PC-9 (cell line): Measurements from ENCODE around the gene CCDC93. TPM values are rescaled to one million over a fixed set of nuclear protein-coding genes. Genes with fewer than 3 reads are reported as not detected.

Experiments
- BruUV-seq: library from RNA; stranded (reverse); fragments of 400-500 nt; replicated peaks from 2 replicates; lab custom pipeline; 2021; lab: Mats Ljungman, UMichigan
- CTCF ChIA-PET: fragments of 300-600 bp; sonication (Branson Sonifier 250); formaldehyde crosslinking; loops from one replicate; lab custom pipeline; 2022; ENCODE audit warnings: antibody characterized with exemption; lab: Charles Lee
- POLR2A ChIA-PET: fragments of 300-600 bp; sonication (Branson Sonifier 250); formaldehyde crosslinking; loops from one replicate; lab custom pipeline; 2022; ENCODE audit warnings: antibody characterized with exemption; ENCODE audit not compliant: unreplicated experiment; lab: Charles Lee
- DNase-seq, 2 experiments: peaks; one replicate each; pipeline versions ENCODE4 v3.0.0 to v3.0.0-alpha.2; 2015 to 2022; ENCODE audit warnings: mixed read lengths in 1 of 2
- H2AFZ ChIP-seq: fragments of 200-600 bp; sonication (generic); 2 replicates; pipeline ENCODE4 v1.8.1; 2017; ENCODE audit warnings: antibody characterized with exemption
- H3F3A ChIP-seq: fragments of 200-600 bp; sonication (generic); 2 replicates; pipeline ENCODE4 v1.8.1; 2017; ENCODE audit warnings: antibody characterized with exemption, mild to moderate bottlenecking, low read depth; ENCODE audit not compliant: insufficient read depth
- H3K27ac ChIP-seq: fragments of 200-600 bp; sonication (generic); 2 replicates; pipeline ENCODE4 v1.6.1; 2016; ENCODE audit warnings: mixed run types
- H3K27me3 ChIP-seq: fragments of 200-600 bp; sonication (generic); 2 replicates; pipeline ENCODE4 v1.6.1; 2016; ENCODE audit warnings: low read depth, mixed run types; ENCODE audit not compliant: insufficient read depth
- H3K36me3 ChIP-seq: fragments of 200-600 bp; sonication (generic); 2 replicates; pipeline ENCODE4 v1.6.1; 2016; ENCODE audit warnings: low read depth, mixed run types
- H3K4me1 ChIP-seq: fragments of 200-600 bp; sonication (generic); replicated peaks from 2 replicates; pipeline ENCODE4 v1.6.1; 2016; ENCODE audit warnings: mixed run types; ENCODE audit not compliant: insufficient read depth
- H3K4me2 ChIP-seq: fragments of 200-600 bp; sonication (generic); 2 replicates; pipeline ENCODE4 v1.6.1; 2017; ENCODE audit warnings: mixed run types
- H3K4me3 ChIP-seq: fragments of 200-600 bp; sonication (generic); 2 replicates; pipeline ENCODE4 v1.6.1; 2016; ENCODE audit warnings: mixed run types
- H3K79me2 ChIP-seq: fragments of 200-600 bp; sonication (generic); 2 replicates; pipeline ENCODE4 v1.6.1; 2017; ENCODE audit warnings: low read depth, mixed run types
- H3K9me2 ChIP-seq: fragments of 200-600 bp; sonication (generic); 2 replicates; pipeline ENCODE4 v1.8.1; 2017; ENCODE audit warnings: mild to moderate bottlenecking; ENCODE audit not compliant: insufficient read depth
- H3K9me3 ChIP-seq: fragments of 200-600 bp; sonication (generic); 2 replicates; pipeline ENCODE4 v1.8.1; 2016; ENCODE audit warnings: low read depth; ENCODE audit not compliant: insufficient read depth
- H4K20me1 ChIP-seq: fragments of 200-600 bp; sonication (generic); 2 replicates; pipeline ENCODE4 v1.8.1; 2017; ENCODE audit not compliant: insufficient read depth
- CTCF ChIP-seq: fragments of 200-600 bp; sonication (generic); conservative IDR thresholded peaks from 2 replicates; pipeline ENCODE4 v1.6.1; 2017; ENCODE audit warnings: mixed run types, antibody characterized with exemption, mild to moderate bottlenecking, moderate library complexity
- EZH2 ChIP-seq: fragments of 200-600 bp; sonication (generic); IDR thresholded peaks from 2 replicates; pipeline ENCODE4 v1.8.0; 2017; ENCODE audit warnings: antibody characterized with exemption, low read depth
- intact Hi-C: fragments of 100-400 bp; cut with micrococcal nuclease; formaldehyde crosslinking; loops from one replicate; pipeline ENCODE4 v1.10.0; 2022; ENCODE audit not compliant: unreplicated experiment
- total RNA-seq: library from RNA; stranded (reverse); gene quantifications from 2 replicates; pipeline ENCODE4 v1.2.3, GENCODE V29; 2021

CCDC93 gene
- total RNA-seq, 1 experiment from 2014 or later, result 31.3 TPM

- H3K36me3 ChIP-seq, result peaks cover 52% of the 10 kb centered on the region; the same call in 1 of the 2 replicates
- no peaks in the 10 kb centered on the region for H3K27me3 ChIP-seq
- no peak for DNase-seq
- H3K9me2 ChIP-seq, result no peaks in the 10 kb centered on the region
- no peak overlapping the region for H2AFZ ChIP-seq
- no peaks in the 10 kb centered on the region for H3K79me2 ChIP-seq
- H4K20me1 ChIP-seq, result peaks cover 2% of the 10 kb centered on the region; the same call in 1 of the 2 replicates
- intact Hi-C loops, result no loop called here
- no peak overlapping the region for H3K27ac ChIP-seq
- no TSS peak for BruUV-seq
- TF ChIP-seq CTCF, result no peak
- no peak for TF ChIP-seq EZH2
- no peaks in the 10 kb centered on the region for H3K4me1 ChIP-seq
- no peak overlapping the region for H3K4me3 ChIP-seq
- no peaks in the 10 kb centered on the region for H3K9me3 ChIP-seq
- ChIA-PET POLR2A (no interaction called here), CTCF (no interaction called here)
- no peak overlapping the region for H3K4me2 ChIP-seq
- H3F3A ChIP-seq, result no peaks in the 10 kb centered on the region; the same call in 1 of the 2 replicates
These were observed 73.4 kb downstream of the CCDC93 start for GRCh38 chr2:117940436-117940835.

GRCh38 chr2:117938611-117939010 lies 75.3 kb downstream of the CCDC93 start:
- BruUV-seq, result no TSS peak
- Histone ChIP-seq H3K4me3 (no peak overlapping the region), H3K4me1 (no peaks in the 10 kb centered on the region), H4K20me1 (peaks cover 4% of the 10 kb centered on the region; the same call in 1 of the 2 replicates), H3K4me2 (no peak overlapping the region), H3K27ac (no peak overlapping the region), H3K36me3 (peaks cover 49% of the 10 kb centered on the region; the same call in 1 of the 2 replicates), H3K9me2 (no peaks in the 10 kb centered on the region), H3K27me3 (no peaks in the 10 kb centered on the region), H2AFZ (no peak overlapping the region), H3F3A (no peaks in the 10 kb centered on the region), H3K9me3 (no peaks in the 10 kb centered on the region), H3K79me2 (no peaks in the 10 kb centered on the region)
- no peak for DNase-seq
- ChIA-PET CTCF (interaction anchor here (0.7 kb wide), 1 partner anchor 2000 kb away, joined by 3 read pairs; no protein-coding TSS in a partner anchor), POLR2A (no interaction called here)
- intact Hi-C loops, result no loop called here
- TF ChIP-seq CTCF, result no peak

GRCh38 chr2:117936871-117937428 lies 76.9 kb downstream of the CCDC93 start:
- Histone ChIP-seq H3K4me2 (no peak overlapping the region), H3K4me1 (no peaks in the 10 kb centered on the region), H3K27ac (no peak overlapping the region), H3K9me2 (no peaks in the 10 kb centered on the region), H3K79me2 (no peaks in the 10 kb centered on the region), H3K9me3 (no peaks in the 10 kb centered on the region), H4K20me1 (peaks cover 4% of the 10 kb centered on the region; the same call in 1 of the 2 replicates), H3K4me3 (no peak overlapping the region), H3K36me3 (peaks cover 37% of the 10 kb centered on the region; the same call in 1 of the 2 replicates), H2AFZ (no peak overlapping the region), H3F3A (no peaks in the 10 kb centered on the region), H3K27me3 (no peaks in the 10 kb centered on the region)
- intact Hi-C loops, result no loop called here
- TF ChIP-seq CTCF (no peak), EZH2 (no peak)
- POLR2A ChIA-PET, result no interaction called here
- BruUV-seq, result no TSS peak
- CTCF ChIA-PET, result no interaction called here
- DNase-seq, result no peak
